NK-92 (cell line): Measurements from ENCODE around the gene SF3A2.

Source experiments
- DNase-seq: peaks from one replicate; lab custom pipeline; 2025; ENCODE audit not compliant: unreplicated experiment; lab: John Stamatoyannopoulos, UW

Gene SF3A2

DNA sequence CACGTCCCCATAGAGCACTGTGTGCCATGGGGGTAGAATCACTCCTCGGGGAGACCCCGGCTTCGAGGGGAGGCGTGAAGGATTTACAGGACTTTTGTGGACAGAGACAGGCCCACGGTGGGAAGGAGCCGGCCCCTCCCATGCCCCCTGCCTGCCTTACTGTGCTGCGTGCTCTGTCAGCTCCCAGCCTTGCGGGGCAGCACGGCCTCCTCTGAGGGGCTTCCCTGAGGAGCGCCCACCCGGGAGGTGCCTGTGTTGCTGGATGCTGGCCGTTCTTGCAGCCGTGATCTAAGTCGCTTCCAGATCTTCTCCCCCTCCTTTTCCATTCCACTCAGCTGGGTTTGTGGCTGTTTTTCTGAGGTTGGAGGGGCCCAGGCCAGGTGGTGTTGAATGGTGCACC is 29.6 kb upstream of the SF3A2 start:
- no peak for DNase-seq

DNA sequence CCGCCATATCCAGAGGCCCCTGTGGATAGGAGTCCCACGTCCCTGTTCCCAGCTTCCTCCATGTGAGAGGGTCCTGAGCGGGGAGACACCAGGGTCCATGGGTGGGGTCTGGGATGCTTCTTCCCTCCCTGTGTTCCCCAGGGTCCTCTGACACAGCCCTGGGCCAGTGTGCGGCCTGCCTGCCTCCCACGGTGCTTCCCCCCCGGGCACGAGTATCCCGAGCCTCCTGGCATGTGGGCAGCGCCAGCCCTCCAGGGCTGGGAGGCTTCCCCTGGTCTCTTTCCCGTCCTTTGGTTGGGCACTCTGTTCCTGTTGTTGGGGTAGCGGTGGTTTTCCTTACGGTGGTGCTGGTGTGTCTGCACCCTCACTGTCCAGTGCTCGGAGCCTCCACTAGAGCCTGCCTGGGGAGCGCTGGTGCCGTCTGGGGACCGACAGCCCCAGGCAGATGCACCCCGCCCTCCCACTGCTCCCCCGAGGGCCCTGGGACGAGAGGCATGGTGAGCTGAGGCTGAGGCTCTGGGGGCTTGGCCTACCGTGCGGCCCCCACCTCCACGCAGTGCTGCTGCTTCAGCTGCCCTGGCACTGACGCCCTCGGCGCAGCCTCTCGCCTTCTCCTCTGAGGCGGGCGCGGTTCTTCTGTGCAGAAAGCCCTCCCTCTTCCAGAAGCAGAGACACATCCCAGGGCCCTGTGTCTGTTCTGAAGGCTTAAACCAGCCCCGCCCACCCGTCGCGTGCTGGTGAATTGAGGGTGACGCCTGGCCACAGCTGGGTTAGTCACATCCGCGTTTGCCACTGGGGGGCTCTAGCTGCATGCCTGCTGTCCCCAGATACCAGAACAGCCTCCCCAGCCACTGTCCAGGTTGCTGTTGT is 28.4 kb upstream of the SF3A2 start:
- DNase-seq: no peak

DNA sequence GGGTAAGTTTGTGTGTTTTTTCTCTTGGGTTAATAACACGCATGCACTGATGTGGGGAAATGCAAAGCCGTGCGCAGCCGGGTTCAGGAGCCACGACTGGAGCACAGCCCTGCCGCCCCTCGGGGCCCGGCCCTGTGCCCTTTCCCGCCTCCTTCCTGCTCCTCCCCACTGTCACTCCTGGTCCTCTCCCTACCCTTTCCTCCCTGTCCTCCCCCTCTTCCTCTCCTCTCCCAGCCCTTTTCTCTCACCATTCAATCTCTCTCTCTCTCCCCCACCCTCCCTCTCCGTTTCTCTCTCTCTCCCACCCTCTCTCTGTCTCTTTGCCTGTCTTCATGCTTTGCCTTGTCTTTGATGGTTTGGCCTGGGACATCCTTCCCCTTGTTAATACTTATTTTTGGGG is 27.6 kb upstream of the SF3A2 start:
- DNase-seq: no peak

DNA sequence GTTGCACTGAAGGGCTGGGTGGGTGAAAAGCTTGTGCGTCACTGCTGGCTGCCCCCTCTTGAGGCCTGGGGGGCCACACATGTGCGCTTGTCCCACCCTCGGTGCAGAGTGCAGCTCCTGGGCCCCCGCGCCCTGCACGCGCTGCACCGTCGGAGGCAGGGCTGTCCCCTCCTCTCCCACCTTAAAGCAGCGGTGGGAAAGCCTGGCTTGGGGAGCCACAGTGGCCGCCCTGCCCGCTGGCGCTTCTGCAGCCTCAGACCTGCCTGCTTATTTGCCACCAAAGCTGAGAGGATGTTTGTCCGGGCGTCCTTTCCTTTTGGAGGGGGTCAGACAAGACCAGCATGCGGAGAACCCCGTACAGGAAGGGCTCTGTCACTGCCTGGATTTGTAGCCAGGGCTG is 27.2 kb upstream of the SF3A2 start:
- DNase-seq: no peak

DNA sequence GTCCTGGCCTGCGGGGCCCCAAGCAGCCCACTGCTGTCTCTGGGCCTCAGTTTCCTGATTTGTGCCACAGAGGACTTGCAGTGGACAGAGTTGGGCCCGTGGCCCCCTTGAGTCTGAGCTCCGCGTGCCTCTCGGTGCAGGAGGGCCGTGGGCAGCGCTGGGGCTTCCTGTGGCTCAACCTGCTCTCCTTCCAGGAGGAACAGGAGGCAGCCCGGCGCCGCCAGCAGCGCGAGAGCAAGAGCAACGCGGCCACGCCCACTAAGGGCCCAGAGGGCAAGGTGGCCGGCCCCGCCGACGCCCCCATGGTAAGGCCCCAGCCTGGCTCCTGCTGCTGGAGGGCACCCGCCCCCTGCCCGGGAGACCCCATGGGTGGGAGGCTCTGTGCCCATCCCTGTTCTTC is 26.4 kb upstream of the SF3A2 start:
- DNase-seq: no peak

DNA sequence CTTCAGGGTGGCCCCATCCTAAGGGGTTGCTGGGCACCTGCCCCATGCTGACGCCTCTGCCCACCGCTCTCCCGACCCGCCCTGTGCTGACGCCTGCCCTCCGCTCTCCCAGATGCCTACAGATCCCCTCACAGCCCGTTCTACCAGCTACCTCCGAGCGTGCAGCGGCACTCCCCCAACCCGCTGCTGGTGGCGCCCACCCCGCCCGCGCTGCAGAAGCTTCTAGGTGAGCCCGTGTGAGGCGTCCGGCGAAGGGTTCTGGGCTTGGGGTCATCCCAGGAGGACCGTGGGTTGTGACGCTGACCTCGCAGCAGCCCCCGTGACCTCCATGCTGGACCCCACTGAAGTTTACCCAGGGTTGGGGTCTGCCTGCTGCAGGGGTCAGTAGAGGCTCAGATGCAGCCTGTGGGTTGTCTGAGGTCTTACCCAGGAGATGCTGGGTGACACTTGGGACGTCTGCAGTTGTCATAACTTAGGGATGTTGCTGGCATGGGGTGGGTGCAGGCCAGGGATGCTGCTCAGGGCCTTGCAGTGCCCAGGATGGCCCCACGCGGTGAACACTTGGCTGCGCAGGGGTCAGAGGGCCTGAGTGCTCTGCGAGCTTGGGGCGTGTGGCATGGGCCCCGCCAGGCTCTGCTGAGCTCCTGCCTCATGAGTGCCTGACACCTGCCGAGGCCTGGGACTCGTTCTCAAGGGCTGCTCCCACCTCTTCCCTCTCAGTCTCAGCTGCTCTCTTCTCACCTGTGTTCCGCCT is 25.5 kb upstream of the SF3A2 start:
- DNase-seq: no peak

DNA sequence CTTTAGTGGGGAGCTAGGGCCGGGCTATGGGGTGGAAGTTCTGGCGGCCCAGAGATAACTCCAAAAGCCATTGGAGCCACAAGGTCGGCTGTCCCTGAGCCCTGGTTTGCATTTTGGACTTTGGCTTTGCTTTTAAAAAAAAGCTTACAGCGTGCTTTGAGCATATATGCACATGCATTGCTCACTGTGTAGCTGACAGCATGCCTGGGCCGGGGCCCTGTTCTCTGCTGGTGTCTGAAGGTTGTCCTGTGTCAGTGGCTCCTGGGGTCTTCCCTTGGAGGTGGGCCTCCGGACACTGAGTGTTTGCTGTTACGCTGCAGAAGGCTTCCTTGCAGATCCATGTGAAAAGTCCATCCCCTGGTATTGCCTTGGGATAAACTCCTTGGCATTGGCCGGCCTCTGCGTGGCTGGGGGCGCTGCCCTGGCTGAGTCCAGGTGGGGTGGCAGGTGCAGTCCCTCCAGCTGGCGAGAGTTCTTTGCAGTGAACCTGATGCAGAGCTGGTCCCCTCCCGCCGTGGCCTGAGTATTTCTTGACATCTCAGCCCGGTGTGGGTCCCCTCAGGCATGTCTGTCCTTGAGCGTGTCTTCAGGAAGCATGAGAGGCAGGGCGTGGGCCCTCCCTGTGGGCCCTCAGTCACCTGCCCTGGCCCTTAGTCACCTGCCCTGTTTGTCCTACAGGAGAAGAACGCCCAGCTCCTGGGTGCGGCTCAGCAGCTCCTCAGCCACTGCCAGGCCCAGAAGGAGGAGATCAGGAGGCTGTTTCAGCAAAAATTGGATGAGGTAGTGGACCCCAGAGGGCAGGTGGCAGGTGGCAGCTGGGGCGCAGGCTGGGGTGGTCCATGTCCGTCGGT is 23.5 kb upstream of the SF3A2 start:
- DNase-seq: no peak

DNA sequence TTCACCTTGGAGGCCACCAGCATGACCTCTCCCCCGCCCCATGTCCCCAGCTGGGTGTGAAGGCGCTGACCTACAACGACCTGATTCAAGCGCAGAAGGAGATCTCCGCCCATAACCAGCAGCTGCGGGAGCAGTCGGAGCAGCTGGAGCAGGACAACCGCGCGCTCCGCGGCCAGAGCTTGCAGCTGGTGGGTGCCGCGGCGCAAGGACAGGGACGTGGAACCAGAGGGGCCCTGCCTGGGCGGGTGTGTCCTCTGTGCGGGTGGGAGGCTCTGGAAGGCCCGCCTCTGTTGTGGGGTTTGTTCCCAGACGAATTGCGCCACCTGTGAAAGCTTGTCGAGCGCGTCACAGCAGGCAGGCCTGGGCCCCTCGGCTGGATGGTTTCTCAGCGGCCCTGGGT is 22.8 kb upstream of the SF3A2 start:
- no peak for DNase-seq

DNA sequence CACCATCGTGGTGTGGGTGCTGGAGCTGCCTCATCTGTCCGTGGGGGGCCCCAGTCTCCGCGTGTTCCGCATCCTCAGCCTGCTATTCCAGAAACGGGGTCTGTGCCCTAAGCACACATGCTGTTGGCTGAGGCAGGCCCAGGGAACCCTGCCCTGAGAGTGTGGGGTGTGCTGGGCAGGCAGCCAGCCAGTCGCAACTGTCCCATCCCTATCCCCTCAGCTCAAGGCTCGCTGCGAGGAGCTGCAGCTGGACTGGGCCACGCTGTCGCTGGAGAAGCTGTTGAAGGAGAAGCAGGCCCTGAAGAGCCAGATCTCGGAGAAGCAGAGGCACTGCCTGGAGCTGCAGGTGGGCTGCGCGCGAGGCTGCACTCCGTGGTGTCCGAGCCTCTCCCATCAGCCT is 22.4 kb upstream of the SF3A2 start:
- DNase-seq: no peak

DNA sequence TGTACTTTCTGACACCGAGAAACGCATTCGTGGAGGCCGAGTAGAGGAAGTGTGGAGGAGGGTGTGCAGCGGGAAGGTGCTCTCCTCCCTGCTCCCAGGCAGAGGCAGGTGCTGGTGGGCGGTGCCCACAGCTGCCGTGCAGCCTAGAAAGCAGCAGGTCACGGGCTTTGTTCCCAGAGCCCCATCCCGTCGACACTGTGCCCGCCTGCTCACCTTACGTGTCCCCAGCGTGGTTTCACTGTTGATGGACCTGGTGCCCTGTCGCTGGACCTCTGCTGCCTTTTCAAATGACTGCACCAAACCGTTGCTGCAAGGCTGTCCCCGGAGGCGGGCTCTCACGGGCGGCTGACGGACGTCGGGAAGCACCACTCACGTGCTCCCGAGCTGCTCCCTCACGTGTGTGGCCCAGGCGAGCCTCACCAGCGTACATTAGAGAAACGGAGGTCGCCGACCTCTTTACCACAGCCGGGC is 21.3 kb upstream of the SF3A2 start:
- no peak for DNase-seq

DNA sequence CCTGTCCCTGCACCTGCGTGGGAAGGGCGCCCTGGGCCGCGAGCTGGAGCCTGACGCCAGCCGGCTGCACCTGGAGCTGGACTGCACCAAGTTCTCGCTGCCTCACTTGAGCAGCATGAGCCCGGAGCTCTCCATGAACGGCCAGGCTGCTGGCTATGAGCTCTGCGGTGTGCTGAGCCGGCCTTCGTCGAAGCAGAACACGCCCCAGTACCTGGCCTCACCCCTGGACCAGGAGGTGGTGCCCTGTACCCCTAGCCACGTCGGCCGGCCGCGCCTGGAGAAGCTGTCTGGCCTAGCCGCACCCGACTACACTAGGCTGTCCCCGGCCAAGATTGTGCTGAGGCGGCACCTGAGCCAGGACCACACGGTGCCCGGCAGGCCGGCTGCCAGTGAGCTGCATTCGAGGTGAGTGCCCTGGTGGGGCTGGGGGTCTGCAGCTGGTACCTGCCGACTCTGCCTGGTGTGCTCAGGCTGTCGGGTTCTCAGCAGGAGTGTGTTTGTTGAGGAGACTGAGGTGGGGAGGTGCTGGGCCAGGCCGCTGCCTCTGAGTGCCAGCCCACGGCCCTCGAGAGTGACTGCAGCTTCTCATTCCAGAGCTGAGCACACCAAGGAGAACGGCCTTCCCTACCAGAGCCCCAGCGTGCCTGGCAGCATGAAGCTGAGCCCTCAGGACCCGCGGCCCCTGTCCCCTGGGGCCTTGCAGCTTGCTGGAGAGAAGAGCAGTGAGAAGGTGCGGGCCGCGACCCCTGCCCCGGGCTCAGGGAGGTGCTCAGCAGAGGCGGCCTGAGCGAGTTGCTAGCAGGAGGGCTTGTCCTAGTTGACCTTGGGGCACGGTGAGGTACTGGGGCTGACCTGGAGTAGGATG is 20.0 kb upstream of the SF3A2 start:
- no peak for DNase-seq

DNA sequence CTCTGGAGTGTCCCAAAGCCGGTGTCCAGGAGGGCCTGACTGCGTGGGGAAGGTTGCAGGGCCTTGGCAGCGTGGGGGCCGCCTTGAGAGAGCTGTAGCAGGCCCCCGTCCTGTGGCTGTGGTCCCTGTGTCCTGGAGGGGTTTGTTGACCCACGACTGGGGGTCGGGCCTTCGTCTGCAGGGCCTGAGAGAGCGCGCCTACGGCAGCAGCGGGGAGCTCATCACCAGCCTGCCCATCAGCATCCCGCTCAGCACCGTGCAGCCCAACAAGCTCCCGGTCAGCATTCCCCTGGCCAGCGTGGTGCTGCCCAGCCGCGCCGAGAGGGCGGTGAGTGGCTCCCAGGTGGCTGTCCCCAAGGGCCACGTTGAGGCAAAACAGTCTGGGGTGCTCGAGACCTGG is 19.0 kb upstream of the SF3A2 start:
- DNase-seq: no peak

DNA sequence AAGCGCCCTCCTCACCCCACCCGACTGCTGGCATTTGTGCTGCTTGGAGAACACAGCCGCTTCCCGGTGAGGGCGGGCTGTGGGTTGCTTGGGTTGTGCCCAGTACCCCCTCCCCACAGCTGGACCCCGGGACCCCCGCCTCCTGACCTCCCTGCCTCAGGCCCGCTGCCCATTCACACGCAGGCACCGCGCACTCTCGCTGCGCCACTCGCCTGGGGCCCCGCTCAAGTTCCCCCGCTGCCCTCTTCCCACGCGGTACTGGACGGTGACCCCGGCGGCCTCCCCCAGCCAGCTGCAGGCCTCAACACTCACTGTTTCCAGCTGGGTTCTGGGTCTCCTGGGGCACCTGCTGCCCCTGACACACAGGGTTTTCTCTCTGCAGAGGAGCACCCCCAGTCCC is 16.9 kb upstream of the SF3A2 start:
- no peak for DNase-seq

DNA sequence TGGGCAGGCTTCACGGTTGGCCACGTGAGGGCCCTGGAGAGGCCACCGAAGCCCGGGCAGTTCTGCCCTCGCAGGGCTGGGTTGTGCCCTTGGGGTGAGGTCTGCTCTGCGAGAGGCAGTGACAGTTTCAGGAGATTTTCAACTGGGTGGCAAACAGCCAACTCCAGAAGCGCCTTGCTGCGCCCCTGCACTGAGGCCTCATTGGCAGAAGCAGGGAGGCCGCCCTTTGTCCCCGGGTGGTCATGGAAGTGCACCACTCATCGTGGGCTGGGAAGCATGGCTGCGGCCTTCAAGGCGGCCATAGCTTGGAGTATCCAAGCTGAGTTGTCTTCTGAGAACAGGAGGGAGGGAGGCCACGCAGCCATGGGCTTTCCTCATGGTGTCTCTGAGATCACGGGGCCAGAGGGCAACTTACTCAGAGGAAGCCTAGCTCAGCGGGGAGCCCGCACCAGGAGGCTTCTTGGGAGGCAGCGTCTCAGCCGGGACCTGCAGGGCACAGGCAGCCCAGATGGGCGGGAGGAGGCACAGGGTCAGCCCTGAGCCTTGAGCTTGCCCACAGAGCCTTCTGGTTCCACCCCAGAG is 15.3 kb upstream of the SF3A2 start:
- DNase-seq: no peak

DNA sequence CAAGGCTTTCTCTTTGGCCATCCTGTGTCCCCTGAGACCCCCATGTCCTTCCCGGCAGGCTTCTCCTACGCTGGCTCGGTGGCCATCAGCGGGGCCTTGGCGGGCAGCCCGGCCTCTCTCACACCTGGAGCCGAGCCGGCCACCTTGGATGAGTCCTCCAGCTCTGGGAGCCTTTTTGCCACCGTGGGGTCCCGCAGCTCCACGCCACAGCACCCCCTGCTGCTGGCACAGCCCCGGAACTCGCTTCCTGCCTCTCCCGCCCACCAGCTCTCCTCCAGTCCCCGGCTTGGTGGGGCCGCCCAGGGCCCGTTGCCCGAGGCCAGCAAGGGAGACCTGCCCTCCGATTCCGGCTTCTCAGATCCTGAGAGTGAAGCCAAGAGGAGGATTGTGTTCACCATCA is 14.7 kb upstream of the SF3A2 start:
- DNase-seq: no peak

DNA sequence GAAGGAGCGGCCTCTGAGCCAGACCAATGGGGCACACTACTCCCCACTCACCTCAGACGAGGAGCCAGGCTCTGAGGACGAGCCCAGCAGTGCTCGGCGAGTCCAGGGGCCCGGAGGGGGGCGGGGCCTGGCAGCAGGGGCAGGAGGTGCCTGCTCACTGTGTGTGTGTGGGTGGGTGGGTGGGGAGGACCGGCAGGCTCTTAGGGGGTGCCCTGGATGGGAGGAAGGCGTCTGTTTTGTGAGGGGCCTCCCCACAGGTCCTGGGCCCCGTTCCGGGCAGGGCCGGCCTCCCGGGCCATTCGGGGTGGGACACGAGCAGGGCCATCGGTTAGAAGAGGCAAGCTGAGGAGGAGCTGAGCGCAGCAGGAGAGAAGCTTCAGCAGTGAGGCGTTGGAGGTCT is 13.2 kb upstream of the SF3A2 start:
- DNase-seq: no peak

DNA sequence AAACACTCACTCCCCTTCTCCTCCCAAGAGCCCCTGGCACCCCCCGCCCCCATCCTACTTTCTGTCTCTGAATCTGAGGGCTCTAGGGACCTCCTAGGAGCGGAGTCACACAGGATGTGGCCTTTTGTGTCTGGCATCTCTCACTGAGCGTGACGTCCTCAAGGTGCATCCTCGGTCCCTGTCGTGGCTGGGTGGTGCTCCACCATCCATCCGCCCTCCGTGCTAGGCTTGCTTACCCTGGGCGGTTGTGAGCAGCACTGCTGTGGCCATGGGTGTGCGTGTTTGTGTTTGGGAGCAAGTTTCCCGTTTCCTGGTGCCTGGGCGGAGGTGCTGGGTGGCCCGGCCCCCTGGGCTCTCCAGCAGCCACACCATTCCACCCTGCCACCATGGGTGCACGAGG is 12.7 kb upstream of the SF3A2 start:
- DNase-seq: no peak

DNA sequence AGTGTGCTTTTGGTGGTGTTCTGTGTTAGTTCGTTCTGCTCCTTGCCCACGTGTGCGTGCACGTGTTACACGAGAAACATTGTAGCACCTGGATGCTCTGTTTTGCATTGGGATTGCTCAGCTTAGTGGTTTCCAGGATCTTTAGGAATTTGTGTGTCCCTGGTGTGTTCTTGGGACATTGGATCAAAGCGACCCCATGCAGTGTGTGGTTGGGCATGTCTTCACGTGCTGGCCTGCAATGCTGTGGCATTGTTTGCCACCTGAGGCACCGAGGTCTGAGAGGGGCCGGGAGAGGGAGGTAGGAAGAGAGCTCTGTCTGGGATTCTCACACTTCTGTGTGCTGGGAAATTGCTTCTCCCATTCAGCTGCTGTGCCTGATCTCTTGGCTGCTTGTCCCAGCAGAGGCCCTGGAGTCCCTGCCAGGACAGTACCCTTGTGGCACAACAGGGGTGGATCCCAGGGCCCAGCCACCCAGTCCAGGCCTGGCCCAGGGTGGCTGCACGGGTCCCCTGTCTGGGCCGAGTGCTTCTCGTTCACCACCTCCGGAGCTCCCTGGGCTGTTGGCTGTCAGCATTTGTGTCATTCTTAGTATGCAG is 11.8 kb upstream of the SF3A2 start:
- no peak for DNase-seq

DNA sequence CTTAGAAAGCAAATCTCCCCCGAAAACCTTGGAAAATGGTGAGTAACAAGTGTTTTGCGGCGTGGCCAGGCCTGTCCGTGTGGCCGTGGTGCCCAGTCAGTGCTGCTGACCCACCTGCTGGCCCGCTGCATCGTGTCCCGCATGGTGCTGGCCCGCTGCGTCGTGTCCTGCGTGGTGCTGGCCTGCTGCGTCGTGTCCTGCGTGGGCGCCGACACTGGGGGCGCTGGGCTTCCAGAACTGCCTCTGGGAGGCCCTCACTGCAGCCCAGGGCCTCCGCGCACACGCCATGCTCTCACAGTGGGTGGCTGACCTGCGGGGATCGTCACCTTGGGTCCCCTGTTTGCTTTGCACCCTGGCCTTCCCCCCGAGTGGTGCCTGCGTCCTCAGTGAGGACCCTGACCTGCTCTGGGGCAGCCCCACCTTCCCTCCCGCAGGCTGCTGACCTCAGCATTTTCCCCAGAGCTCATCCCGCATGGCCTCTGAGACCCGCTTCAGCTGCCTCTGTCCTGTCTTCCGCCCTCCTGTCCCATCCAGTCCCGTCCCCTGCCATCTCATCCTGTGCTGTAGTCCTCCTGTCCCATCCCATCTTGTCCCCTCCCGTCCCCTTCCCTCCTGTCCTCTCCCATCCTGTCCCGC is 11.1 kb upstream of the SF3A2 start:
- DNase-seq: no peak
